ENCODE data around the gene INVS.
"Not testable (repeated sequence)": the region's sequence is repeated elsewhere in the genome, so short reads cannot be mapped to it uniquely, and the experiment has no call there.

The INVS gene

GRCh38 chr9:100064872-100065581 is 34.0 kb upstream of the INVS start:
- no peaks in the 10 kb centered on the region for H3K36me3 ChIP-seq (ENCODE audit: control insufficient read depth in 5 of 5, insufficient read depth in 5 of 5, low read length in 5 of 5)
- peaks cover 2 to 19% (median 15%) of the 10 kb centered on the region in 5 donors for H3K4me1 ChIP-seq (ENCODE audit: control insufficient read depth in 5 of 5, insufficient read depth in 5 of 5, low read length in 5 of 5)
- H3K27me3 ChIP-seq (ENCODE audit: control insufficient read depth in 5 of 5, insufficient read depth in 4 of 5, low read length in 5 of 5): no peaks in the 10 kb centered on the region
- H3K4me3 ChIP-seq (ENCODE audit: low read depth in 1 of 5, low read length in 5 of 5): no peak overlapping the region
- no peak overlapping the region for H3K27ac ChIP-seq (ENCODE audit: low read depth, low read length)
- no peaks in the 10 kb centered on the region for H3K9me3 ChIP-seq (ENCODE audit: control insufficient read depth in 5 of 5, low read length in 5 of 5)
- H3K9ac ChIP-seq (ENCODE audit: low read length in 5 of 5): no peak overlapping the region

GRCh38 chr9:100066539-100066938 is 32.5 kb upstream of the INVS start:
- H3K9me3 ChIP-seq (ENCODE audit: control insufficient read depth in 5 of 5, low read length in 5 of 5): no peaks in the 10 kb centered on the region
- peak overlapping the region; percentile 8 for H3K27ac ChIP-seq (ENCODE audit: low read depth, low read length)
- peaks cover 2 to 19% (median 15%) of the 10 kb centered on the region in 5 donors for H3K4me1 ChIP-seq (ENCODE audit: control insufficient read depth in 5 of 5, insufficient read depth in 5 of 5, low read length in 5 of 5)
- H3K4me3 ChIP-seq (ENCODE audit: low read depth in 1 of 5, low read length in 5 of 5): peak overlapping the region in 4 of 5 donors; percentile 10 to 44 (median 35)
- H3K27me3 ChIP-seq (ENCODE audit: control insufficient read depth in 5 of 5, insufficient read depth in 4 of 5, low read length in 5 of 5): no peaks in the 10 kb centered on the region
- peak overlapping the region in 4 of 5 donors; percentile 21 to 56 (median 47) for H3K9ac ChIP-seq (ENCODE audit: low read length in 5 of 5)
- H3K36me3 ChIP-seq (ENCODE audit: control insufficient read depth in 5 of 5, insufficient read depth in 5 of 5, low read length in 5 of 5): no peaks in the 10 kb centered on the region

GRCh38 chr9:100067990-100068389 is 31.1 kb upstream of the INVS start:
- H3K4me3 ChIP-seq (ENCODE audit: low read depth in 1 of 5, low read length in 5 of 5); H3K27ac ChIP-seq (ENCODE audit: low read depth, low read length); H3K9ac ChIP-seq (ENCODE audit: low read length in 5 of 5); H3K27me3 ChIP-seq (ENCODE audit: control insufficient read depth in 5 of 5, insufficient read depth in 4 of 5, low read length in 5 of 5); H3K36me3 ChIP-seq (ENCODE audit: control insufficient read depth in 5 of 5, insufficient read depth in 5 of 5, low read length in 5 of 5); H3K9me3 ChIP-seq (ENCODE audit: control insufficient read depth in 5 of 5, low read length in 5 of 5): not testable (repeated sequence)
- H3K4me1 ChIP-seq (ENCODE audit: control insufficient read depth in 5 of 5, insufficient read depth in 5 of 5, low read length in 5 of 5): peaks cover 2 to 19% (median 13%) of the 10 kb centered on the region in 5 donors

GRCh38 chr9:100069068-100069467 is 30.0 kb upstream of the INVS start:
- H3K4me1 ChIP-seq (ENCODE audit: control insufficient read depth in 5 of 5, insufficient read depth in 5 of 5, low read length in 5 of 5): peaks cover 2 to 12% (median 9%) of the 10 kb centered on the region in 5 donors
- H3K9ac ChIP-seq (ENCODE audit: low read length in 5 of 5); H3K27me3 ChIP-seq (ENCODE audit: control insufficient read depth in 5 of 5, insufficient read depth in 4 of 5, low read length in 5 of 5); H3K36me3 ChIP-seq (ENCODE audit: control insufficient read depth in 5 of 5, insufficient read depth in 5 of 5, low read length in 5 of 5); H3K4me3 ChIP-seq (ENCODE audit: low read depth in 1 of 5, low read length in 5 of 5); H3K27ac ChIP-seq (ENCODE audit: low read depth, low read length); H3K9me3 ChIP-seq (ENCODE audit: control insufficient read depth in 5 of 5, low read length in 5 of 5): not testable (repeated sequence)

- Histone ChIP-seq H3K9ac (ENCODE audit: low read length in 5 of 5) (no peak overlapping the region), H3K4me1 (ENCODE audit: control insufficient read depth in 5 of 5, insufficient read depth in 5 of 5, low read length in 5 of 5) (peaks cover 2 to 12% (median 9%) of the 10 kb centered on the region in 5 donors), H3K4me3 (ENCODE audit: low read depth in 1 of 5, low read length in 5 of 5) (no peak overlapping the region), H3K27me3 (ENCODE audit: control insufficient read depth in 5 of 5, insufficient read depth in 4 of 5, low read length in 5 of 5) (no peaks in the 10 kb centered on the region), H3K27ac (ENCODE audit: low read depth, low read length) (no peak overlapping the region), H3K36me3 (ENCODE audit: control insufficient read depth in 5 of 5, insufficient read depth in 5 of 5, low read length in 5 of 5) (no peaks in the 10 kb centered on the region), H3K9me3 (ENCODE audit: control insufficient read depth in 5 of 5, low read length in 5 of 5) (no peaks in the 10 kb centered on the region)
These were observed 28.7 kb upstream of the INVS start for GRCh38 chr9:100070104-100071041.

- H3K4me3 ChIP-seq (ENCODE audit: low read depth in 1 of 5, low read length in 5 of 5): no peak overlapping the region
- no peaks in the 10 kb centered on the region for H3K36me3 ChIP-seq (ENCODE audit: control insufficient read depth in 5 of 5, insufficient read depth in 5 of 5, low read length in 5 of 5)
- no peaks in the 10 kb centered on the region for H3K9me3 ChIP-seq (ENCODE audit: control insufficient read depth in 5 of 5, low read length in 5 of 5)
- no peak overlapping the region for H3K9ac ChIP-seq (ENCODE audit: low read length in 5 of 5)
- peaks cover 2 to 8% (median 7%) of the 10 kb centered on the region in 5 donors for H3K4me1 ChIP-seq (ENCODE audit: control insufficient read depth in 5 of 5, insufficient read depth in 5 of 5, low read length in 5 of 5)
- H3K27me3 ChIP-seq (ENCODE audit: control insufficient read depth in 5 of 5, insufficient read depth in 4 of 5, low read length in 5 of 5): no peaks in the 10 kb centered on the region
- no peak overlapping the region for H3K27ac ChIP-seq (ENCODE audit: low read depth, low read length)
These were observed 27.8 kb upstream of the INVS start for GRCh38 chr9:100071271-100071670.

GRCh38 chr9:100072805-100073204 is 26.2 kb upstream of the INVS start:
- H3K36me3 ChIP-seq (ENCODE audit: control insufficient read depth in 5 of 5, insufficient read depth in 5 of 5, low read length in 5 of 5): peaks cover 0 to 2% (median 0%) of the 10 kb centered on the region in 5 donors
- H3K9me3 ChIP-seq (ENCODE audit: control insufficient read depth in 5 of 5, low read length in 5 of 5): no peaks in the 10 kb centered on the region
- no peaks in the 10 kb centered on the region for H3K27me3 ChIP-seq (ENCODE audit: control insufficient read depth in 5 of 5, insufficient read depth in 4 of 5, low read length in 5 of 5)
- peaks cover 0 to 3% (median 0%) of the 10 kb centered on the region in 5 donors for H3K4me1 ChIP-seq (ENCODE audit: control insufficient read depth in 5 of 5, insufficient read depth in 5 of 5, low read length in 5 of 5)
- no peak overlapping the region for H3K9ac ChIP-seq (ENCODE audit: low read length in 5 of 5)
- H3K4me3 ChIP-seq (ENCODE audit: low read depth in 1 of 5, low read length in 5 of 5): no peak overlapping the region
- H3K27ac ChIP-seq (ENCODE audit: low read depth, low read length): no peak overlapping the region

GRCh38 chr9:100074093-100074492 is 24.9 kb upstream of the INVS start:
- no peak overlapping the region for H3K4me3 ChIP-seq (ENCODE audit: low read depth in 1 of 5, low read length in 5 of 5)
- no peak overlapping the region for H3K27ac ChIP-seq (ENCODE audit: low read depth, low read length)
- H3K27me3 ChIP-seq (ENCODE audit: control insufficient read depth in 5 of 5, insufficient read depth in 4 of 5, low read length in 5 of 5): no peaks in the 10 kb centered on the region
- H3K9me3 ChIP-seq (ENCODE audit: control insufficient read depth in 5 of 5, low read length in 5 of 5): no peaks in the 10 kb centered on the region
- no peak overlapping the region for H3K9ac ChIP-seq (ENCODE audit: low read length in 5 of 5)
- H3K4me1 ChIP-seq (ENCODE audit: control insufficient read depth in 5 of 5, insufficient read depth in 5 of 5, low read length in 5 of 5): peaks cover 0 to 3% (median 0%) of the 10 kb centered on the region in 5 donors
- H3K36me3 ChIP-seq (ENCODE audit: control insufficient read depth in 5 of 5, insufficient read depth in 5 of 5, low read length in 5 of 5): peaks cover 0 to 2% (median 0%) of the 10 kb centered on the region in 5 donors

GRCh38 chr9:100074989-100075388 is 24.1 kb upstream of the INVS start:
- Histone ChIP-seq H3K4me1 (ENCODE audit: control insufficient read depth in 5 of 5, insufficient read depth in 5 of 5, low read length in 5 of 5) (peaks cover 0 to 3% (median 0%) of the 10 kb centered on the region in 5 donors), H3K27me3 (ENCODE audit: control insufficient read depth in 5 of 5, insufficient read depth in 4 of 5, low read length in 5 of 5) (no peaks in the 10 kb centered on the region), H3K36me3 (ENCODE audit: control insufficient read depth in 5 of 5, insufficient read depth in 5 of 5, low read length in 5 of 5) (peaks cover 0 to 2% (median 0%) of the 10 kb centered on the region in 5 donors), H3K9ac (ENCODE audit: low read length in 5 of 5) (no peak overlapping the region), H3K27ac (ENCODE audit: low read depth, low read length) (no peak overlapping the region), H3K9me3 (ENCODE audit: control insufficient read depth in 5 of 5, low read length in 5 of 5) (no peaks in the 10 kb centered on the region), H3K4me3 (ENCODE audit: low read depth in 1 of 5, low read length in 5 of 5) (no peak overlapping the region)

- H3K27ac ChIP-seq (ENCODE audit: low read depth, low read length); H3K27me3 ChIP-seq (ENCODE audit: control insufficient read depth in 5 of 5, insufficient read depth in 4 of 5, low read length in 5 of 5); H3K4me3 ChIP-seq (ENCODE audit: low read depth in 1 of 5, low read length in 5 of 5); H3K4me1 ChIP-seq (ENCODE audit: control insufficient read depth in 5 of 5, insufficient read depth in 5 of 5, low read length in 5 of 5); H3K9me3 ChIP-seq (ENCODE audit: control insufficient read depth in 5 of 5, low read length in 5 of 5); H3K9ac ChIP-seq (ENCODE audit: low read length in 5 of 5); H3K36me3 ChIP-seq (ENCODE audit: control insufficient read depth in 5 of 5, insufficient read depth in 5 of 5, low read length in 5 of 5): not testable (repeated sequence)
These were observed 22.8 kb upstream of the INVS start for GRCh38 chr9:100076256-100076655.
